ENCODE results near the gene ZMIZ2. TPM values are rescaled to one million over a fixed set of nuclear protein-coding genes. Genes with fewer than 3 reads are reported as not detected.

The ZMIZ2 gene
- total RNA-seq, 4 donors from 2014 or later, result 43.1 to 57.7 (median 49.8) TPM

GRCh38 chr7:44733708-44734481 lies 14.8 kb upstream of the ZMIZ2 start:
- Histone ChIP-seq H3K27me3 (no peaks in the 10 kb centered on the region), H3K27ac (no peak overlapping the region), H3K4me3 (replicated peaks in 1 of 3) (no peak overlapping the region), H3K36me3 (no peaks in the 10 kb centered on the region), H3K4me1 (no peaks in the 10 kb centered on the region), H3K9me3 (no peaks in the 10 kb centered on the region)
- intact Hi-C loops (cut with DNase I), result no loop called here
- 75 to 95% methylated on average over 5 of the region's 5 CpGs for WGBS, 2 donors
- no peak for TF ChIP-seq CTCF (IDR thresholded peaks at IDR 0.05)
- no peak for TF ChIP-seq POLR2A (IDR thresholded peaks at IDR 0.05)
- no peak for DNase-seq

GRCh38 chr7:44735403-44736165 lies 13.1 kb upstream of the ZMIZ2 start:
- 79 to 93% methylated on average over 5 of the region's 5 CpGs for WGBS, 2 donors
- Histone ChIP-seq H3K36me3 (no peaks in the 10 kb centered on the region), H3K9me3 (no peaks in the 10 kb centered on the region), H3K27ac (no peak overlapping the region), H3K4me1 (no peaks in the 10 kb centered on the region), H3K4me3 (replicated peaks in 1 of 3) (no peak overlapping the region), H3K27me3 (no peaks in the 10 kb centered on the region)
- DNase-seq, result no peak
- intact Hi-C loops (cut with DNase I), result no loop called here
- TF ChIP-seq CTCF (IDR thresholded peaks at IDR 0.05), result no peak

- DNase-seq, result no peak
- H3K27ac ChIP-seq, result no peak overlapping the region
These were observed 11.8 kb upstream of the ZMIZ2 start for GRCh38 chr7:44736896-44737295.

GRCh38 chr7:44738051-44738723 lies 10.5 kb upstream of the ZMIZ2 start:
- no peak for TF ChIP-seq POLR2A (IDR thresholded peaks at IDR 0.05)
- no peak for TF ChIP-seq CTCF (IDR thresholded peaks at IDR 0.05)
- no peak overlapping the region for H3K27ac ChIP-seq
- no peaks in the 10 kb centered on the region for H3K36me3 ChIP-seq
- intact Hi-C loops (cut with DNase I), result no loop called here
- no peaks in the 10 kb centered on the region for H3K9me3 ChIP-seq
- 93 to 95% methylated on average over 4 of the region's 4 CpGs for WGBS, 2 donors
- H3K4me3 ChIP-seq (replicated peaks in 1 of 3), result no peak overlapping the region
- no peak for DNase-seq
- H3K4me1 ChIP-seq, result no peaks in the 10 kb centered on the region
- no peaks in the 10 kb centered on the region for H3K27me3 ChIP-seq

More at GRCh38 chr7:44736896-44737295, 11.8 kb upstream of the ZMIZ2 start:
- intact Hi-C loops (cut with DNase I), result no loop called here
- Histone ChIP-seq H3K36me3 (no peaks in the 10 kb centered on the region), H3K4me1 (no peaks in the 10 kb centered on the region), H3K9me3 (no peaks in the 10 kb centered on the region), H3K27me3 (no peaks in the 10 kb centered on the region), H3K4me3 (replicated peaks in 1 of 3) (no peak overlapping the region)
- TF ChIP-seq POLR2A (IDR thresholded peaks at IDR 0.05) (no peak), CTCF (IDR thresholded peaks at IDR 0.05) (no peak)
- 90 to 94% methylated on average over 3 of the region's 3 CpGs for WGBS, 2 donors

Measured in thyroid gland (tissue), 4 donors.